Measurements from ENCODE around the gene CASKIN1. TPM values are rescaled to one million over a fixed set of nuclear protein-coding genes. Genes with fewer than 3 reads are reported as not detected.

CASKIN1 gene
- total RNA-seq, 5 donors from 2014 or later (not counting 1 experiment from before 2014, with no cell fraction given) = 0.06 to 0.47 TPM; not detected in 3

DNA sequence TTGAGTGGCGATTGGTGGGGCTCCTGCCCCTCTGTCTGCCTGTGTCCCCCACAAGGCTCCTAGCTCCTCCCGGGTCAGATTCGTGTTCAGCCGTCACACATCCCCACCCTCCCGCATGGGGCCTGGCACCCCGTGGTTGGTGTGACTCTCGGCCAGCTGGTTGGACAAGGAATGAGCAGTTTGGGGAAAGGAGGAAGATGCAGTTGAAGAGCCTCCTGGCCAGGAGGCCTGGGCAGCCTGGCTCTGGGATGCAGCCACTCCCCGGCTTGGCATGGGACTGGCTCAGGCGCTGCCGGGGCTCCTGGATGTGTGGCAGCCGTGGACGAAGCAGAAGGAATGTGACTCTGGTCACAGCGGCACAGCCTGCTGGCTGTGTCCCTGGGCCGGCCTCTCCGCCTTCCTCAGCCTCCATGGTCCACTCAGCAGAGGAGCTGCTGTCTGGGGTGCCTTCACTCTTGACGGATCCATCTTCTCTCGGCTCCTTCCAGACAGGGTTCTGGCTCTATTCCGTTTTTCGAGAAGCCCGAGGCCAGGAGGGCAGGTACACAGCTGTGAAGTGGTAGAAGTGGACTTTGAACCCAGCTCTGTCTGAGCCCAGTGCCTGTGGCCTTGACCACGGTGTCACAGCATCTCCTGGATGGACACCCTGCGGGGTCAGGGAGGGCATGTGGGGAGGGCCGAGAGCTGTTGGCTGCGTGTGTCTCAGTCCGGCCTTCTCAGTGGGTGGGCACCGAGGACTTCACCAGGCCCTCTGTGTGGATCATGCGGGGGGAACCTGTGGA is 38.7 kb downstream of the CASKIN1 start:
- ChIA-PET POLR2A (no interaction called here), CTCF (no interaction called here)
- DNase-seq = no peak
- H3K9me3 ChIP-seq = no peaks in the 10 kb centered on the region
- ATAC-seq (replicated peaks in 1 of 4) = no peak
- H3K36me3 ChIP-seq (ENCODE audit: control insufficient read depth in 2 of 2, extremely low read depth in 1 of 2, insufficient read depth in 1 of 2, low read length in 1 of 2) = peaks cover 2 to 4% of the 10 kb centered on the region in 2 donors
- H3K27ac ChIP-seq (ENCODE audit: low read length) = no peak overlapping the region
- no peak overlapping the region for H3K4me3 ChIP-seq (ENCODE audit: control insufficient read depth in 1 of 2, extremely low read depth in 1 of 2, low read length in 1 of 2)
- H3K27ac Mint-ChIP-seq = peak overlapping the region in 1 of 2 donors; percentile 6
- 97% methylated on average over 19 of the region's 27 CpGs for whole genome bisulfite sequencing (ENCODE audit: insufficient coverage)
- peak overlapping the region; percentile 79 to 96 (median 94) for H3K4me3 Mint-ChIP-seq
- peaks cover 2% of the 10 kb centered on the region for H3K36me3 Mint-ChIP-seq
- no peaks in the 10 kb centered on the region for H3K9me3 Mint-ChIP-seq
- H3K27me3 ChIP-seq (replicated peaks in 1 of 2; ENCODE audit: control insufficient read depth in 2 of 2, extremely low read depth in 1 of 2, insufficient read depth in 2 of 2, low read length in 1 of 2) = peaks cover 0 to 6% of the 10 kb centered on the region in 2 experiments
- H3K4me1 ChIP-seq (ENCODE audit: control insufficient read depth in 1 of 2, extremely low read depth in 1 of 2, insufficient read depth in 2 of 2, low read length in 2 of 2) = peaks cover 14 to 73% of the 10 kb centered on the region in 2 experiments
- H3K27me3 Mint-ChIP-seq = no peaks in the 10 kb centered on the region
- peaks cover 42 to 53% (median 43%) of the 10 kb centered on the region in 3 donors for H3K4me1 Mint-ChIP-seq

DNA sequence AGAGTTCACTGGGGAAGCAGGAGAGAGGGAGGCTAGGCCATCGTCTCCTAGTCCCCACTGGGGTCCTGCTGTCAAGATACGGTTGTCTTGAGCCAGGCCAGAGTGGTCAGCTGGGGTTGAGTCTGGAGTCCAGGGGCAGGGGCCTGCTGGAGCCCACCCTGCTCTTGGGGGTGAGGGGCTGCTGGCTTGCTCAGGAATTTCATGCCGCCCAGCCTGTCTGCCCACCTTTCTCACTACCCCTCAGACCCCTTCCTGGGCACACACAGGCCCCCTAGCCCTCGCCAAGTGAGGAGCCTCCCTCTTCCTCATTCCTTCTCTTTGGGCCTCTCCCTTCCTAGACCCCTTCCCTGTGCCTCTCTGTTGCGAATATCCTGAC is 39.6 kb downstream of the CASKIN1 start:
- H3K4me3 ChIP-seq (ENCODE audit: control insufficient read depth in 1 of 2, extremely low read depth in 1 of 2, low read length in 1 of 2) = no peak overlapping the region
- H3K4me1 ChIP-seq (ENCODE audit: control insufficient read depth in 1 of 2, extremely low read depth in 1 of 2, insufficient read depth in 2 of 2, low read length in 2 of 2) = peaks cover 17 to 76% of the 10 kb centered on the region in 2 experiments
- no peak overlapping the region for H3K27ac ChIP-seq (ENCODE audit: low read length)
- CTCF ChIA-PET = no interaction called here
- peaks cover 0 to 6% of the 10 kb centered on the region in 2 experiments for H3K27me3 ChIP-seq (replicated peaks in 1 of 2; ENCODE audit: control insufficient read depth in 2 of 2, extremely low read depth in 1 of 2, insufficient read depth in 2 of 2, low read length in 1 of 2)
- no peak overlapping the region for H3K27ac Mint-ChIP-seq
- no peaks in the 10 kb centered on the region for H3K27me3 Mint-ChIP-seq
- H3K4me1 Mint-ChIP-seq = peaks cover 42 to 58% (median 48%) of the 10 kb centered on the region in 3 donors
- H3K4me3 Mint-ChIP-seq = peak overlapping the region; percentile 79 to 96 (median 94)
- DNase-seq (no peak), ATAC-seq (replicated peaks in 1 of 4) (no peak)
- H3K36me3 Mint-ChIP-seq = peaks cover 2% of the 10 kb centered on the region
- no peaks in the 10 kb centered on the region for H3K9me3 ChIP-seq
- H3K9me3 Mint-ChIP-seq = no peaks in the 10 kb centered on the region
- WGBS (ENCODE audit: insufficient coverage) = 66% methylated on average over 3 of the region's 5 CpGs
- POLR2A ChIA-PET = no interaction called here
- peaks cover 2 to 6% of the 10 kb centered on the region in 2 donors for H3K36me3 ChIP-seq (ENCODE audit: control insufficient read depth in 2 of 2, extremely low read depth in 1 of 2, insufficient read depth in 1 of 2, low read length in 1 of 2)

GRCh38 chr16:2155977-2156848 is 40.2 kb downstream of the CASKIN1 start:
- Mint-ChIP-seq H3K36me3 (peaks cover 4% of the 10 kb centered on the region), H3K27me3 (no peaks in the 10 kb centered on the region), H3K4me3 (peak overlapping the region; percentile 79 to 96 (median 94)), H3K27ac (peak overlapping the region; percentile 88 to 94), H3K4me1 (peaks cover 46 to 63% (median 53%) of the 10 kb centered on the region in 3 donors), H3K9me3 (no peaks in the 10 kb centered on the region)
- ChIA-PET POLR2A (interaction anchor here (0.6 to 1.5 kb wide), 12 partner anchors 16 to 530 kb away, joined by 3 to 10 read pairs (median 5); partner anchors contain the start of genes AMDHD2 (in 1 of the 2), KCTD5 (in 1 of the 2), MSRB1 (in 1 of the 2) and NTHL1 (in 1 of the 2)), CTCF (interaction anchor here (0.6 to 4.1 kb wide), 13 partner anchors 10 to 374 kb away, joined by 3 to 24 read pairs (median 4); partner anchors contain the start of genes NTHL1 (in 1 of the 2), NUBP2 (in 1 of the 2), PKD1 (in 1 of the 2) and SPSB3 (in 1 of the 2))
- H3K4me3 ChIP-seq (ENCODE audit: control insufficient read depth in 1 of 2, extremely low read depth in 1 of 2, low read length in 1 of 2) = peak overlapping the region; percentile 58 to 77
- H3K4me1 ChIP-seq (ENCODE audit: control insufficient read depth in 1 of 2, extremely low read depth in 1 of 2, insufficient read depth in 2 of 2, low read length in 2 of 2) = peaks cover 18 to 82% of the 10 kb centered on the region in 2 experiments
- H3K36me3 ChIP-seq (ENCODE audit: control insufficient read depth in 2 of 2, extremely low read depth in 1 of 2, insufficient read depth in 1 of 2, low read length in 1 of 2) = peaks cover 3 to 12% of the 10 kb centered on the region in 2 donors
- ATAC-seq (replicated peaks in 1 of 4) (no peak), DNase-seq (peak in 1 of 35 experiments; percentile 32)
- H3K27me3 ChIP-seq (replicated peaks in 1 of 2; ENCODE audit: control insufficient read depth in 2 of 2, extremely low read depth in 1 of 2, insufficient read depth in 2 of 2, low read length in 1 of 2) = peaks cover 0 to 11% of the 10 kb centered on the region in 2 experiments
- H3K9me3 ChIP-seq = no peaks in the 10 kb centered on the region
- peak overlapping the region; percentile 23 for H3K27ac ChIP-seq (ENCODE audit: low read length)
- 9% methylated on average over 40 of the region's 47 CpGs for WGBS (ENCODE audit: insufficient coverage)

DNA sequence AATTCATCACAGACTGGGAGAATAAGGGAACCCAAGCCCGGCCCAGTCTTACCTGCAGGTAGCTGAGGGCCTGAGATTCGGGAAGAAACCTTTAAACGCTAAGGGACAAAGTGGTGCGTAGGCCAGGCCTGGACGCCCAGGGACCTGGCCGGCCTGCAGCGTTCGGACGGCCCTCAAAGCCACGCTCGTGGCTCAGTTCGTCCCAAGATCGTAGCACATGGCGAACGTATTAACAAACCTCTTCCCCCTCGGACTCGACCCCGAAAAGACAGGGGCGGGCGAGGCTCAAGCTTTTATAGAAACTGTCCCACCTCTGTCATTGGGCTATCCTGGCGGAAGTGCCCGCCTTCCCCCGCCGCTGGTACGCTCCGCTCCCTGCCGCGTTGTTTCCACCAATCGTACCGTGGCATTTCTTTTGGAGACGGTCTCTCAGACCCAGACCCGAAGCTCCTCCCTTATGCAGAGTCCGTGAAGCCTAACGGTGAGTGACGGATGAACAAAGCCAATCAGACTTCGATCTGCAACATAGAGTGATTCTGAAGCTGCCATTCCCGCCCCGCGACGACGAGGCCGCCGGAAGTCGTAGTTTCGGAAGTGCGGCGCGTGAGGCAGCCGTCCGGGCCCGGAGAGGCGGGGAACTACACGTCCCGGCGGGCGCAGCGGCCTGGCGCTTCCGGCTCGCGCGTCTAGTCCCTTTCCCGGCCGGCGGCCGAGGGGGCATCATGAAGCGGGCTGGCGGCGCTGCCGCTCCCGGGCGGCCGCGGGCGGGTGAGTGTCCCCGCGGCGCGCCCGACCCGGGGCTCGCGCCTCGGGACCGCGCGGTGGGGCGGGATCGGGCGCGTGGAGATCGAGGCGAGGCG is 41.1 kb downstream of the CASKIN1 start, which contains the start of gene TRAF7:
TSS of gene TRAF7 (plus strand) at position 692 of the 860 bp plus-strand sequence. CDS start 8,139 bp downstream, outside the sequence.
- CTCF ChIA-PET = interaction anchor here (0.6 to 4.1 kb wide), 16 partner anchors 9 to 373 kb away, joined by 3 to 24 read pairs (median 4); partner anchors contain the start of genes MLST8 (in 1 of the 2), NTHL1 (in 1 of the 2), NUBP2 (in 1 of the 2) and PGP (in 1 of the 2)
- Histone ChIP-seq H3K4me1 (ENCODE audit: control insufficient read depth in 1 of 2, extremely low read depth in 1 of 2, insufficient read depth in 2 of 2, low read length in 2 of 2) (peaks cover 18 to 86% of the 10 kb centered on the region in 2 experiments), H3K4me3 (ENCODE audit: control insufficient read depth in 1 of 2, extremely low read depth in 1 of 2, low read length in 1 of 2) (peak within 1 kb of the TSS; percentile 97 to 99)

GRCh38 chr16:2154533-2155090 is 41.8 kb downstream of the CASKIN1 start:
- POLR2A ChIA-PET = interaction anchor here (0.6 to 1.5 kb wide), 9 partner anchors 19 to 528 kb away, joined by 3 to 10 read pairs (median 5); partner anchors contain the start of genes KCTD5 (in 1 of the 2), NTHL1 (in 1 of the 2), NUBP2 (in 1 of the 2) and PGP (in 1 of the 2)
- peak overlapping the region; percentile 69 to 79 for H3K27ac Mint-ChIP-seq
- WGBS (ENCODE audit: insufficient coverage) = 4% methylated on average over 21 of the region's 23 CpGs
- H3K9me3 Mint-ChIP-seq = no peaks in the 10 kb centered on the region
- H3K27me3 Mint-ChIP-seq = no peaks in the 10 kb centered on the region
- Histone ChIP-seq H3K27me3 (replicated peaks in 1 of 2; ENCODE audit: control insufficient read depth in 2 of 2, extremely low read depth in 1 of 2, insufficient read depth in 2 of 2, low read length in 1 of 2) (peaks cover 0 to 26% of the 10 kb centered on the region in 2 experiments), H3K36me3 (ENCODE audit: control insufficient read depth in 2 of 2, extremely low read depth in 1 of 2, insufficient read depth in 1 of 2, low read length in 1 of 2) (peaks cover 3 to 14% of the 10 kb centered on the region in 2 donors), H3K9me3 (no peaks in the 10 kb centered on the region), H3K27ac (ENCODE audit: low read length) (peak overlapping the region; percentile 81), H3K4me1 (ENCODE audit: control insufficient read depth in 1 of 2, extremely low read depth in 1 of 2, insufficient read depth in 2 of 2, low read length in 2 of 2) (peaks cover 18 to 90% of the 10 kb centered on the region in 2 experiments), H3K4me3 (ENCODE audit: control insufficient read depth in 1 of 2, extremely low read depth in 1 of 2, low read length in 1 of 2) (peak overlapping the region; percentile 97 to 99)
- peaks cover 48 to 71% (median 61%) of the 10 kb centered on the region in 3 donors for H3K4me1 Mint-ChIP-seq
- peak in 1 of 4 experiments; percentile 2 for ATAC-seq (replicated peaks in 1 of 4)
- DNase-seq = peak in 12 of 35 experiments; percentile 8 to 32 (median 28)
- peaks cover 7% of the 10 kb centered on the region for H3K36me3 Mint-ChIP-seq
- peak overlapping the region; percentile 79 to 91 (median 90) for H3K4me3 Mint-ChIP-seq
- CTCF ChIA-PET = interaction anchor here (0.6 to 4.1 kb wide), 12 partner anchors 9 to 372 kb away, joined by 3 to 24 read pairs (median 4); partner anchors contain the start of genes MLST8 (in 1 of the 2), NUBP2 (in 1 of the 2), PGP (in 1 of the 2) and SPSB3 (in 1 of the 2)

More for the DNA sequence above, 41.1 kb downstream of the CASKIN1 start, which contains the start of gene TRAF7:
- Mint-ChIP-seq H3K36me3 (peaks cover 7% of the 10 kb centered on the region), H3K4me1 (peaks cover 48 to 65% (median 55%) of the 10 kb centered on the region in 3 donors), H3K9me3 (no peaks in the 10 kb centered on the region), H3K27me3 (no peaks in the 10 kb centered on the region), H3K4me3 (peak within 1 kb of the TSS; percentile 79 to 96 (median 94)), H3K27ac (peak within 1 kb of the TSS; percentile 88 to 94)
- WGBS (ENCODE audit: insufficient coverage) = under 1% methylated on average over 81 of the region's 94 CpGs
- H3K9me3 ChIP-seq = no peaks in the 10 kb centered on the region
- H3K36me3 ChIP-seq (ENCODE audit: control insufficient read depth in 2 of 2, extremely low read depth in 1 of 2, insufficient read depth in 1 of 2, low read length in 1 of 2) = peaks cover 3 to 14% of the 10 kb centered on the region in 2 donors
- POLR2A ChIA-PET = interaction anchor here (0.5 to 1.5 kb wide), 20 partner anchors 15 to 531 kb away, joined by 3 to 12 read pairs (median 4); partner anchors contain the start of genes AMDHD2 (in 1 of the 2), KCTD5 (in 1 of the 2), MSRB1 (in 1 of the 2) and NHERF2 (in 1 of the 2)
- DNase-seq (peak; percentile 91 to 100 (median 98)), ATAC-seq (replicated peaks in 1 of 4) (peak; percentile 89 to 93 (median 90))
- H3K27ac ChIP-seq (ENCODE audit: low read length) = peak within 1 kb of the TSS; percentile 81
- H3K27me3 ChIP-seq (replicated peaks in 1 of 2; ENCODE audit: control insufficient read depth in 2 of 2, extremely low read depth in 1 of 2, insufficient read depth in 2 of 2, low read length in 1 of 2) = peaks cover 0 to 18% of the 10 kb centered on the region in 2 experiments
